GM18861 (cell line): ENCODE measurements around the gene ADA.

ENCODE experiments used
- ATAC-seq: cut with Tn5 transposase; IDR thresholded peaks from one replicate; pipeline ENCODE4 v1.9.1; 2021; ENCODE audit not compliant: unreplicated experiment

ADA gene

DNA sequence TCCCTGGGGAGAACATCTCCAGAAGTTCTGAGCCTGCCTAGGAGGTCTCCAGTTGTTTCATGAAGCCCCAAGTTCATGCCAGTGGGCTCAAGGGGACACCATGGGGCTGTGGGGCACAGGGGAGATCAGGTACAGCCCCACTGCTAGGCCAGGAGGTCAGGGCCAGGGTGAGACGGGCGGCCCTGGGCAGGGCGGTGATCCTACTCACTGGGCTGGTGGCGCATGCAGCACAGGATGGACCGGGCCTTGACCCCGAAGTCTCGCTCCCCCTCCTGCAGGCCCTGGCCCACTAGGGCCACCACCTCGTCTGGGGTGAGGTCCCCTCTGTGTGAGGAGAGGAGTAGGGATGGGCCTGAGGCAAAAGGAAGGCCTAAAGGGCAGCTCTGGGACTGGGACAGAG, 26.1 kb downstream of the ADA start:
- no peak for ATAC-seq

- ATAC-seq: no peak
These were observed 26.7 kb downstream of the ADA start for GRCh38 chr20:44624743-44625271.

GRCh38 chr20:44624152-44624551, 27.3 kb downstream of the ADA start:
- ATAC-seq: no peak

DNA sequence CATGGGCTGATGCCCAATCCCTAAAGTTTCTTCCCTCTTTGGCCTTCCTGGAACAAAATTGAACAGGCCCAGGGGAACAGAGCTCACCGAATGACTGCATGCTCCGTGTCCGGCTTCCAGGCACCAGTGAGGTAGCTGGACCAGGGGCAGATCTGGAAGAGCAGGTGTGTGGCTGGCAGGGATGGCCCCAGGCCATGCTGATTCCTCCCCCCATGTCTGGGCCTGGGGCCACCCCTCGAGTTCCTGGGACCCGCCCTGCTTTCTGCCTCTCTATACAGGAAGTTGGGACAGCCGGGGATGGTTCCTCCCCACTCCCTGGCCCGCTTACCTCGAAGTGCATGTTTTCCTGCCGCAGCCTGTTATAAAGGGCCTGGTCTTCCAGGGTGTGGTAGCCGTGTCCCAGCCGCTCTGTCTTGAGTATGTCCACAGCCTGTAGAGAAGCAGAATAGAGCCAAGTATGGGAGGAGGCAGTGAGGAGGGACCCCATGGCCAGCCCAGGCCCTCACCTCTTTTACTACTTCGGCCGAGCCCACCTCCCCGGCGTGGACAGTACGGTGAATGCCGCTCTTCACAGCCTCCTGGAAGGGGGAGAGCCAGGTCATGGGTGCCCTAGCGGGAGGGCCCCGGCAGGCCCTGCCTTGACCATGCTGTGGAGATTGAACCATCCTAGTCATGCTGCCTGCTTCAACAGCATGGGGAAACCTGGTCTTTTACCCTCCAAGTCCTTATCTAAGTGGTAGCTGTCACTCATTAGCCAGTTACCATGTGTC, 28.8 kb downstream of the ADA start:
- ATAC-seq: no peak

GRCh38 chr20:44621939-44622338, 29.6 kb downstream of the ADA start:
- no peak for ATAC-seq

DNA sequence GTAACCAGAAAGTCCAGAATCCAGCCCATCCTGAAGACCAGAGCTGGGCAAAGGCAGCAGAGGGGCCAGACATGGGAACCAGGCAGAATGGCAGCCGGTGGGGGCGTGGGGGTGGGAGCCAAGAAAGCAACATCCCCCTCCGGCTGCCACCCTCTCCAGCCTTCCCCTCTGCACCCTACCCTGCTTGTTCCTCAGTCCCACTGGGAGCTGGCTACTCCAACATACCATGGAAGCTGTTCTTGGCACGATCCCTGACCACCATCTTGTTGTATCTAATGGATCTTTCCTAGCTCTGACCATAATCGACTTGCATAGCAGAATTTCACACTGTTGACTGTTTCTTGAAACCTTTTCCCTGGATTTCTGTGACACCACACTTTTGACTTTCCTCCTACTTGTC, 30.2 kb downstream of the ADA start:
- no peak for ATAC-seq

- no peak for ATAC-seq
These were observed 31.5 kb downstream of the ADA start for GRCh38 chr20:44620030-44620429.

DNA sequence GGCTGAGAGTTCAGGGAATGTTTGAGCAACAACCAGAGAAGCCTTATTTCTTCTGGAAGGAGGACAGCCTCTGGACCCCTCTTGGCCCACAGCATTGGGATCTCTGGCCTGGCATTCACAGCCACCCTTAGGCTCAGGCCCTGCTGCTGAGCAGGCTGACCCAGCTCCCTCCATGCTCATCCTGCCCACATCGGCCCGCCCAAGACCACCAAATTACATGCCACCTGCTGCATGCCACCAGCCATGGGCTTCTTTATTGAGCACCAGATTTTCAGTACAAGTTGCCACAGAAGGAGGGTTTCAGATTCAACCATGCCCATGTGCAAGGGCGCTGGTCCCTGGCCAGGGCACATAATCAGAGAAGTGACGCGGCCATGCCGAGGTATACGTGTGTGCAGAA, 32.2 kb downstream of the ADA start:
- ATAC-seq: no peak

- ATAC-seq: peak; percentile 35
These were observed 33.2 kb downstream of the ADA start for GRCh38 chr20:44618318-44618731.

DNA sequence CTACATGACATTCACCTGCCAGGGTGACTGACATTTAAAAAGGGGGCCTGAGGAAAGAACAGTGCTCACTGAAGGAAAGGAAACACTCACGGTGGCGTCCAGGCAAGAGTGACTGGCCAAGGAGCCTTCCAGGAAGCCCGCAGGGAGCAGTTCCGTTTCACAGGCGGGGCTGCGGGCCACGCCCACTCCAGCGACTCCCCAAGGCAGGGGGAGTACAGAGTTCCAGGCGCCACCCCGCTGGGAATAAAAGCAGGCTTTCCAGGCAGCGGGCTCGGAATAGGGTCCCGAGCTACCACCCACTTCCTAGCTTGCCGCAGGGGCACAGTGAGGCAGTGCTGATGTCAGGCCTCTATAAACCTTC, 34.9 kb downstream of the ADA start:
- ATAC-seq: no peak

DNA sequence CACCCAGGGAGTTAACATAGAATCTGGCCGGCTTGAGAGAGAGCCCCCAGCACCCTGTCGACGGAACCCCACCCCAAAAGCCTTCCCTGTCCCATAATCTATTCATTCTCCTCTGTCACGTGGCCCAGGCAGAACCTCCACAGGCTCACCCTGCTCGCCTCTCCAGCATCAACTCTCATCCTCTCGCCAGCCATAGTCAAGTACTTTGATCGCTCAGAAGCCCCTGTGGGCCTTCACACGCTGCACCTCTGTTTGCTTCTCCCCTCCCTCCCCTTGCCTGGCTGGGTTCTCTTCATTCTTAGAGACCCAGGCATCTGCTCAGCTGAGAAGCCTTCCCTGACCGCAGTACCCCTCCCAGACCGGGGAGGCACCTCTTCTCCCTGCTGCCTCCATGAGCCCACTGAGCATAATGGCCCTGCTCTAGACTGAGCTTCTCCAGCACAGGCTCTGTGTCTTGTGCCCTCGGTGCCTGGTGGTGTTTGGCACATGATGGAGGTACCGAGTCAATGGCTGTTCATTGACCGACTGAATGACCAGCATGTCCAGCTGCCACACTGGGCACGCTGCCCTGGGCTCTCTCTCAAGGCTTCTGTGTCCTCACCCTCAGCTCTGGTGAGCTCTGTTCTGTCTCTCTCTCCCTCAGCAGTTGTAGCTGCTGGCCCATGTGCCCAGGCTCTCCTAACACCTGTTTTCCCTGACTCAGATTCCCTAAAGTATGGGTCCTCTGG, 35.5 kb downstream of the ADA start:
- ATAC-seq: no peak

DNA sequence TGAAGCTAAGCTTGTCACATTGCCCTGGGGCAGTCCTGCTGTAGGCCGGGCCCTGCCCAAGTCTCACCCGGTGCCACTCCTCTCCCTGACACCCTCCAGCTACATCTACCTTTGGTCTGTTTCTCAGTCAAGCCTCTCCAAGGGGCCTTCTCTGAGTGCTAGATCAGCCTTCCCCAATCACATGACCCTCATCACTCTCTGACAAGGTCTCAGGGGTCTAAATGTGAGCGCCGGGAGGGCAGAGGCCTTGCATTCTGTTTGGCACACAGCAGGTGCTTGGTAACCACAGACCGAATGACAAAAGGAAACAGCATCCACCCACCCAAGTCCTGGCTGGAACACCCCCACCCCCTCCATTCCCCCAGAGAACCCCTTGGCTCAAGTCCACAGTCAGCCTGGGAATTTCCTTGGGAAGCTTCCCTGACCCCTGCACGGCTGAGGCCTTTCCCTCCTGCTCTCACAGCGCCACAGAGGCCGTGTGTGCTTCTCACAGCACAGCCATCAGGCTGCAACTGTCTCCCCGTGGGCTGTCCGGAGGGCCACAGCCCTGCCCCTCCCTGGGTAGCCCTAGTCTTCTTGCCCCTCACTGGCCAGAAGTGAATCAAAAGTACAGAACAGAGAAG, 36.2 kb downstream of the ADA start:
- ATAC-seq: no peak

DNA sequence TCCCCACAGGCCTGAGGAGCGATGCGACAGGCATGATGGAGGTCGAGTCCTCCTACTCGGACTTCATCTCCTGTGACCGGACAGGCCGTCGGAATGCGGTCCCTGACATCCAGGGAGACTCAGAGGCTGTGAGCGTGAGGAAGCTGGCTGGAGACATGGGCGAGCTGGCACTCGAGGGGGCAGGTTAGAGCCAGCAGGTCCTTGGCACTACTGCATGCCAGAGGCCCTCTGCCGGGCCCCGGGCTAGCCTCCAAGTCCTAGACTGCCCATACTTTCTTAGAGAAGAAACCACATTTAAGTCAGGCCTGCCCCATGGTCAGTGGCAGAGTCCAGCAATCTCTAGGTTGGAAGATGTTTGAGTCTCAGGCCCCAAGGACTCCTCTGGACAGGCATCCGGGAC, 37.0 kb downstream of the ADA start:
- ATAC-seq: no peak

- no peak for ATAC-seq
These were observed 37.9 kb downstream of the ADA start for GRCh38 chr20:44613575-44613974.

GRCh38 chr20:44610313-44610962, 41.1 kb downstream of the ADA start:
- ATAC-seq: no peak

- no peak for ATAC-seq
These were observed 41.8 kb downstream of the ADA start for GRCh38 chr20:44609516-44610312.

GRCh38 chr20:44609006-44609515, 42.4 kb downstream of the ADA start:
- no peak for ATAC-seq

DNA sequence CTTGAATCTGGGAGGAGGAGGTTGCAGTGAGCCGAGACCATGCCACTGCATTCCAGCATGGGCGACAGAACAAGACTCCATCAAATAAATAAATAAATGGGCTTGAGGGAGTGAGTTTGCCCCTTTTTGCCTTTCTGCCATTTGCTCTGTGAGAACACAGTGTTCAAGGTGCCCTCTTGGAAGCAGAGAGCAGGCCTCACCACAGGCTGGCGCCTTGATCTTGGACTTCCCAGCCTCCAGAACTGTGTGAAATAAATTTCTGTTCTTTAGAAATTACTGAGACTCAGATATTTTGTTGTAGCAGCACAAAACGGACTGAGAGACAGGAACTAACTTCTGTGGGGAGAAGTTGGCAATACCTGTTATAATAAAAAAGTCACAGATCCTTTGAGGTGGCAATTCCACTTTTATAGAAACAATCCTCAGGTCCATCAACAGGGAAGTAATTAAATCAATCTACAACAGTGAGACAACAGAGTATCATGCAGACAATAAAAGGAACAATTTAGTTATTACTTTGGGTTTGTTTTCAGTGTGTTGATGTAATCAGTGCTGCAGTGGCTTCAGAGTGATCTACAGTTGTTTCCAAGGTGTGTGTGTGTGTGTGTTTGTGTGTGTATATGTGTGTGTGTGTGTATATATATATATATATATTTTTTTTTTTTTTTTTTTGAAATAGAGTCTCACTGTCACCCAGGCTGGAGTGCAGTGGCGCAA, 44.6 kb downstream of the ADA start:
- ATAC-seq: no peak

GRCh38 chr20:44603327-44603726, 48.2 kb downstream of the ADA start:
- ATAC-seq: no peak

- no peak for ATAC-seq
These were observed 49.7 kb downstream of the ADA start for GRCh38 chr20:44601801-44602204.
